ENCODE results near the gene MEG3. TPM values are rescaled to one million over a fixed set of nuclear protein-coding genes. Genes with fewer than 3 reads are reported as not detected.

Gene MEG3
- total RNA-seq, 4 donors from 2014 or later, result 38.8 to 77.4 (median 52.7) TPM

- no peak for TF ChIP-seq CTCF (IDR thresholded peaks at IDR 0.05; ENCODE audit: low read depth)
Observed at GRCh38 chr14:100855256-100855930, 29.5 kb downstream of the MEG3 start.

- no peak for TF ChIP-seq CTCF (IDR thresholded peaks at IDR 0.05; ENCODE audit: low read depth)
Observed at GRCh38 chr14:100856056-100856950, 30.4 kb downstream of the MEG3 start.

- no peak for TF ChIP-seq CTCF (IDR thresholded peaks at IDR 0.05; ENCODE audit: low read depth)
Observed at GRCh38 chr14:100857233-100857922, 31.5 kb downstream of the MEG3 start.

GRCh38 chr14:100857923-100858837 lies 32.3 kb downstream of the MEG3 start:
- no peak for TF ChIP-seq CTCF (IDR thresholded peaks at IDR 0.05; ENCODE audit: low read depth)

- TF ChIP-seq CTCF (IDR thresholded peaks at IDR 0.05; ENCODE audit: low read depth), result no peak
Observed at GRCh38 chr14:100858838-100859220, 32.9 kb downstream of the MEG3 start.

- TF ChIP-seq CTCF (IDR thresholded peaks at IDR 0.05; ENCODE audit: low read depth), result no peak
Observed at GRCh38 chr14:100859781-100860180, 33.9 kb downstream of the MEG3 start.

Data from subcutaneous adipose tissue (tissue), 4 donors.